PC-9 (cell line): ENCODE data around the gene UTS2R.

Experiments
- EZH2 ChIP-seq: fragments of 200-600 bp; sonication (generic); IDR thresholded peaks from 2 replicates; pipeline ENCODE4 v1.8.0; 2017; ENCODE audit warnings: antibody characterized with exemption, low read depth
- TF ChIP-seq, protein P1 (sequence below): fragments of 200-600 bp; sonication (generic); conservative IDR thresholded peaks from 2 replicates; pipeline ENCODE4 v1.6.1; 2017; ENCODE audit warnings: mixed run types, antibody characterized with exemption, mild to moderate bottlenecking, moderate library complexity

DNA sequence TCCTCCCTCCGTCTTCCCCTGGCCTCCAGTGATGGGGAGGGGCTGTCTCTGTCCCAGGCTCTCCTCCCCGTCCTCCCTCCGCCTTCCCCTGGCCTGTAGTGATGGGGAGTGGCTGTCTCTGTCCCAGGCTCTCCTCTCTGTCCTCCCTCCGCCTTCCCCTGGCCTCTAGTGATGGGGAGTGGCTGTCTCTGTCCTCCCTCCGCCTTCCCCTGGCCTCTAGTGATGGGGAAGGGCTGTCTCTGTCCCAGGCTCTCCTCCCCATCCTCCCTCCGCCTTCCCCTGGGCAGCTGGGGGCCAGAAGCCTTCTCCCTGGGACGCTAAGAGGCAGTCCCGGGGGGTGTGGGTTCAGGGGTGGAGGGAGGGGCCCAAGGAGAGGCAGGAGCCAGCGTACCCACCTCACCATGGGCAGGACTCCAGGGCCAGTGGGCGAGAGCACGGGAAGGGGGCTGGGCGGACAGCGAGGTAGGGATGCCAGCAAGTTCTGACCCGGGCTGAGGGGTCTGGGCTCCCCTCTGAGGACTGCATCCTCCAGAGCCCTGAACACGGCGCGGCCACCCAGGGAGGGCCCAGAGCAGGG, 14.8 kb downstream of the UTS2R start:
- TF ChIP-seq, protein P1, sequence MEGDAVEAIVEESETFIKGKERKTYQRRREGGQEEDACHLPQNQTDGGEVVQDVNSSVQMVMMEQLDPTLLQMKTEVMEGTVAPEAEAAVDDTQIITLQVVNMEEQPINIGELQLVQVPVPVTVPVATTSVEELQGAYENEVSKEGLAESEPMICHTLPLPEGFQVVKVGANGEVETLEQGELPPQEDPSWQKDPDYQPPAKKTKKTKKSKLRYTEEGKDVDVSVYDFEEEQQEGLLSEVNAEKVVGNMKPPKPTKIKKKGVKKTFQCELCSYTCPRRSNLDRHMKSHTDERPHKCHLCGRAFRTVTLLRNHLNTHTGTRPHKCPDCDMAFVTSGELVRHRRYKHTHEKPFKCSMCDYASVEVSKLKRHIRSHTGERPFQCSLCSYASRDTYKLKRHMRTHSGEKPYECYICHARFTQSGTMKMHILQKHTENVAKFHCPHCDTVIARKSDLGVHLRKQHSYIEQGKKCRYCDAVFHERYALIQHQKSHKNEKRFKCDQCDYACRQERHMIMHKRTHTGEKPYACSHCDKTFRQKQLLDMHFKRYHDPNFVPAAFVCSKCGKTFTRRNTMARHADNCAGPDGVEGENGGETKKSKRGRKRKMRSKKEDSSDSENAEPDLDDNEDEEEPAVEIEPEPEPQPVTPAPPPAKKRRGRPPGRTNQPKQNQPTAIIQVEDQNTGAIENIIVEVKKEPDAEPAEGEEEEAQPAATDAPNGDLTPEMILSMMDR = no peak
- TF ChIP-seq EZH2 = no peak
